GM12878 (cell line): Measurements from ENCODE around the gene SMG9. TPM values are rescaled to one million over a fixed set of nuclear protein-coding genes. Genes with fewer than 3 reads are reported as not detected.
A peak's percentile ranks its signal among the peaks of the same experiment; 100 is the strongest.

Experiments
- ASH2L ChIP-seq: fragments of 300-600, 200-600 bp; sonication (generic); IDR thresholded peaks from 2 replicates; pipeline ENCODE4 v1.6.1; 2017; ENCODE audit warnings: low read depth, mild to moderate bottlenecking, borderline replicate concordance
- BCL11A ChIP-seq: IDR thresholded peaks from 2 replicates; pipeline ENCODE4 v1.6.1; 2011; ENCODE audit warnings: low read depth, low read length
- BMI1 ChIP-seq: fragments of 450-650 bp; IDR thresholded peaks from 2 replicates; pipeline ENCODE4 v1.6.1; 2016; ENCODE audit warnings: mild to moderate bottlenecking, moderate library complexity, borderline replicate concordance
- CBFB ChIP-seq: IDR thresholded peaks from 2 replicates; pipeline ENCODE4 v1.6.1; 2016; ENCODE audit warnings: antibody characterized with exemption, low read depth
- CREM ChIP-seq: IDR thresholded peaks from 2 replicates; pipeline ENCODE4 v1.6.1; 2014; ENCODE audit warnings: antibody characterized with exemption, low read depth
- EP300 ChIP-seq, 2 experiments: fragments of 150-350 bp in 1 of 2; IDR thresholded peaks; 2 replicates each; pipeline ENCODE4 v1.6.1; 2011 to 2012; ENCODE audit warnings: low read depth in 2 of 2, low read length in 2 of 2, borderline replicate concordance in 1 of 2, improper control_type of control experiment in 1 of 2, inconsistent platforms in 1 of 2; ENCODE audit not compliant: control insufficient read depth in 1 of 2
- EZH2 ChIP-seq: IDR thresholded peaks from 2 replicates; pipeline ENCODE4 v1.6.1; 2012; ENCODE audit warnings: low read depth, mild to moderate bottlenecking, control low read depth, inconsistent platforms, low read length, borderline replicate concordance; ENCODE audit not compliant: control insufficient read depth
- FOXM1 ChIP-seq: IDR thresholded peaks from 2 replicates; pipeline ENCODE4 v1.6.1; 2012; ENCODE audit warnings: low read depth, mild to moderate bottlenecking, inconsistent platforms, low read length, moderate library complexity
- HDAC2 ChIP-seq: fragments of 200-600 bp; sonication (generic); IDR thresholded peaks from 2 replicates; pipeline ENCODE4 v1.6.1; 2017
- IKZF1 ChIP-seq: fragments of 450-650 bp; conservative IDR thresholded peaks from 2 replicates; pipeline ENCODE4 v1.6.1; 2017; ENCODE audit warnings: antibody characterized with exemption, mild to moderate bottlenecking
- IKZF2 ChIP-seq, 2 experiments: fragments of 450-650 bp; IDR thresholded peaks; 2 replicates each; pipeline ENCODE4 v1.6.1; 2017; ENCODE audit warnings: mild to moderate bottlenecking in 2 of 2, moderate library complexity in 2 of 2
- MEF2B ChIP-seq: fragments of 450-650 bp; IDR thresholded peaks from 2 replicates; pipeline ENCODE4 v1.6.1; 2018; ENCODE audit warnings: mild to moderate bottlenecking, moderate library complexity; ENCODE audit not compliant: partially characterized antibody, poor library complexity, severe bottlenecking
- NFIC ChIP-seq: IDR thresholded peaks from 2 replicates; pipeline ENCODE4 v1.6.1; 2012; ENCODE audit warnings: low read depth, mild to moderate bottlenecking, inconsistent platforms, low read length, moderate library complexity
- NFYB ChIP-seq: IDR thresholded peaks from 2 replicates; pipeline ENCODE4 v1.6.1; 2011; ENCODE audit warnings: low read depth, mild to moderate bottlenecking, low read length, improper control_type of control experiment, moderate library complexity; ENCODE audit not compliant: insufficient read depth
- NRF1 ChIP-seq: conservative IDR thresholded peaks from 2 replicates; pipeline ENCODE4 v1.6.1; 2011; ENCODE audit warnings: mild to moderate bottlenecking, low read depth, low read length, improper control_type of control experiment
- PAX5 ChIP-seq: IDR thresholded peaks from 2 replicates; pipeline ENCODE4 v1.6.1; 2011; ENCODE audit warnings: low read depth, low read length, borderline replicate concordance
- POU2F2 ChIP-seq: IDR thresholded peaks from 3 replicates; pipeline ENCODE4 v1.6.1; 2011; ENCODE audit warnings: low read depth, mild to moderate bottlenecking, low read length, borderline replicate concordance
- RFX5 ChIP-seq: IDR thresholded peaks from 2 replicates; pipeline ENCODE4 v1.6.1; 2011; ENCODE audit warnings: low read depth, low read length, improper control_type of control experiment
- SMC3 ChIP-seq: IDR thresholded peaks from 2 replicates; pipeline ENCODE4 v1.6.1; 2011; ENCODE audit warnings: low read length, improper control_type of control experiment, borderline replicate concordance
- SREBF2 ChIP-seq: IDR thresholded peaks from 2 replicates; pipeline ENCODE4 v1.6.1; 2012; ENCODE audit warnings: mild to moderate bottlenecking, low read length
- SRF ChIP-seq, 2 experiments: IDR thresholded peaks; 2 replicates each; pipeline ENCODE4 v1.6.1; 2011; ENCODE audit warnings: low read depth in 2 of 2, low read length in 2 of 2, mild to moderate bottlenecking in 1 of 2, moderate library complexity in 1 of 2
- TARDBP ChIP-seq: IDR thresholded peaks from 2 replicates; pipeline ENCODE4 v1.6.1; 2016; ENCODE audit warnings: borderline replicate concordance
- TCF7 ChIP-seq: IDR thresholded peaks from 2 replicates; pipeline ENCODE4 v1.6.1; 2014; ENCODE audit warnings: antibody characterized with exemption, borderline replicate concordance
- YY1 ChIP-seq: IDR thresholded peaks from 2 replicates; pipeline ENCODE4 v1.6.1; 2011; ENCODE audit warnings: low read depth, mild to moderate bottlenecking, low read length
- ZNF207 ChIP-seq: fragments of 450-650 bp; IDR thresholded peaks from 2 replicates; pipeline ENCODE4 v1.6.1; 2014; ENCODE audit warnings: antibody characterized with exemption, mild to moderate bottlenecking, borderline replicate concordance
- ZNF274 ChIP-seq: IDR thresholded peaks from one replicate; pipeline ENCODE4 v1.8.0; 2011; ENCODE audit not compliant: insufficient read length, insufficient read depth
- polyA plus RNA-seq, 11 experiments: library from polyadenylated mRNA; depleted of rRNA in 4 of 11; unstranded in 6 of 11; stranded (reverse) in 5 of 11; fragments of >200 nt; fragmentation: Nextera tagmentation in 4 of 11; fragmentation: Illumina TruSeq in 1 of 11; extraction: Ambion mirVana in 4 of 11; extraction: Trizol in 1 of 11; gene quantifications; 1 replicate in 1 of 11; 2 replicates in 10 of 11; pipeline versions ENCODE4 v1.2.1 to v1.2.3, GENCODE V29; 2011 to 2016; ENCODE audit warnings: inconsistent platforms in 2 of 11, missing spikeins in 2 of 11, low read depth in 1 of 11
- total RNA-seq, 4 experiments: library from RNA; depleted of rRNA in 3 of 4; stranded (reverse); fragments of >200 nt in 3 of 4; fragmentation: Illumina TruSeq in 1 of 4; extraction: Trizol in 1 of 4; gene quantifications; 2 replicates each; pipeline versions ENCODE4 v1.2.1 to v1.2.3, GENCODE V29; 2013 to 2021
- TF ChIP-seq, protein P1 (sequence below), 3 experiments: IDR thresholded peaks in 2 of 3; conservative IDR thresholded peaks in 1 of 3; 2 replicates each; pipeline ENCODE4 v1.5.1; 2011; ENCODE audit warnings: low read depth in 3 of 3, low read length in 3 of 3, mild to moderate bottlenecking in 3 of 3, control low read depth in 2 of 3, moderate library complexity in 2 of 3, inconsistent platforms in 1 of 3, mixed read lengths in 1 of 3; ENCODE audit not compliant: control insufficient read depth in 2 of 3, insufficient read depth in 1 of 3; ENCODE audit errors: extremely low read depth in 1 of 3
- TF ChIP-seq, protein P2 (sequence below): fragments of 450-650 bp; conservative IDR thresholded peaks from 2 replicates; pipeline ENCODE4 v1.6.1; 2017; ENCODE audit warnings: mild to moderate bottlenecking, moderate library complexity
- TF ChIP-seq, protein P3 (sequence below): fragments of 450-650 bp; IDR thresholded peaks from 2 replicates; pipeline ENCODE4 v1.6.1; 2016; ENCODE audit warnings: mild to moderate bottlenecking

The SMG9 gene
- total and polyA plus RNA-seq, 10 of the 15 experiments (the other 5 are each of a cell fraction or from before 2014, with no cell fraction given) = 0.69 to 52.2 (median 28.1) TPM

DNA sequence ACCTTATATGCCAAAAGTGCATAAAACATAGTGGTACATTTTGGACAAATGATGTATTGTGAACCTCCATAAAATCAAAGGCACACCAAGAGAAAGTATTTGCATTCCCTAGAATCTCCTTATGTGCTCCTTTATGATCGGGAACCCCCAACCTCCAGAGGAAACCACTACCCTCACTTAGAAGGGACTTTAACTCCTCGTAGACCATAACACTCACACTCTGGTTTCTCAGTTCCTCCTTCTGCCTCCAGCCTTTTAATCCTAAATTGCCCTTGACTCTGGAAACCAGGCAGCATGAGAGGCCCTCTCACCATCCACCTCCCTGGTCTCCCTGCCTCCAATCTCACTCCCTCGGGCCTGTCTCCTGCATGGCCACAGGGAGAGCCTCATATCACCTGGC, 35.8 kb upstream of the SMG9 start (continued):
- TF ChIP-seq CBFB = no peak
- no peak for TF ChIP-seq ZNF274
- no peak for TF ChIP-seq TARDBP
- TF ChIP-seq, protein P1, sequence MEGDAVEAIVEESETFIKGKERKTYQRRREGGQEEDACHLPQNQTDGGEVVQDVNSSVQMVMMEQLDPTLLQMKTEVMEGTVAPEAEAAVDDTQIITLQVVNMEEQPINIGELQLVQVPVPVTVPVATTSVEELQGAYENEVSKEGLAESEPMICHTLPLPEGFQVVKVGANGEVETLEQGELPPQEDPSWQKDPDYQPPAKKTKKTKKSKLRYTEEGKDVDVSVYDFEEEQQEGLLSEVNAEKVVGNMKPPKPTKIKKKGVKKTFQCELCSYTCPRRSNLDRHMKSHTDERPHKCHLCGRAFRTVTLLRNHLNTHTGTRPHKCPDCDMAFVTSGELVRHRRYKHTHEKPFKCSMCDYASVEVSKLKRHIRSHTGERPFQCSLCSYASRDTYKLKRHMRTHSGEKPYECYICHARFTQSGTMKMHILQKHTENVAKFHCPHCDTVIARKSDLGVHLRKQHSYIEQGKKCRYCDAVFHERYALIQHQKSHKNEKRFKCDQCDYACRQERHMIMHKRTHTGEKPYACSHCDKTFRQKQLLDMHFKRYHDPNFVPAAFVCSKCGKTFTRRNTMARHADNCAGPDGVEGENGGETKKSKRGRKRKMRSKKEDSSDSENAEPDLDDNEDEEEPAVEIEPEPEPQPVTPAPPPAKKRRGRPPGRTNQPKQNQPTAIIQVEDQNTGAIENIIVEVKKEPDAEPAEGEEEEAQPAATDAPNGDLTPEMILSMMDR (IDR thresholded peaks at IDR 0.05 in 2 of 3, conservative IDR thresholded peaks at IDR 0.05 in 1 of 3; ENCODE audit: control insufficient read depth in 2 of 3, extremely low read depth in 1 of 3, insufficient read depth in 1 of 3, low read depth in 3 of 3, low read length in 3 of 3) = no peak
- peak in 1 of 2 experiments; percentile 89; a peak in 3 of 4 replicates for TF ChIP-seq EP300 (IDR thresholded peaks at IDR 0.05; ENCODE audit: borderline replicate concordance in 1 of 2, control insufficient read depth in 1 of 2, low read depth in 2 of 2, low read length in 2 of 2)
- peak; percentile 18 for TF ChIP-seq MEF2B
- TF ChIP-seq SRF (IDR thresholded peaks at IDR 0.05; ENCODE audit: low read depth in 2 of 2, low read length in 2 of 2) = no peak
- TF ChIP-seq TCF7 = no peak
- TF ChIP-seq BMI1 = peak; percentile 67; the same call in 1 of the 2 replicates
- TF ChIP-seq PAX5 = peak; percentile 72
- TF ChIP-seq POU2F2 = peak; percentile 32; the same call in 1 of the 3 replicates
- TF ChIP-seq EZH2 = no peak
- TF ChIP-seq SREBF2 = no peak
- TF ChIP-seq NFYB = no peak
- TF ChIP-seq RFX5 = no peak
- no peak for TF ChIP-seq CREM
- TF ChIP-seq YY1 = no peak
- peak; percentile 98 to 99 for TF ChIP-seq IKZF2 (IDR thresholded peaks at IDR 0.05)
- TF ChIP-seq IKZF1 = peak; percentile 98
- TF ChIP-seq NRF1 = no peak
- TF ChIP-seq, protein P2, sequence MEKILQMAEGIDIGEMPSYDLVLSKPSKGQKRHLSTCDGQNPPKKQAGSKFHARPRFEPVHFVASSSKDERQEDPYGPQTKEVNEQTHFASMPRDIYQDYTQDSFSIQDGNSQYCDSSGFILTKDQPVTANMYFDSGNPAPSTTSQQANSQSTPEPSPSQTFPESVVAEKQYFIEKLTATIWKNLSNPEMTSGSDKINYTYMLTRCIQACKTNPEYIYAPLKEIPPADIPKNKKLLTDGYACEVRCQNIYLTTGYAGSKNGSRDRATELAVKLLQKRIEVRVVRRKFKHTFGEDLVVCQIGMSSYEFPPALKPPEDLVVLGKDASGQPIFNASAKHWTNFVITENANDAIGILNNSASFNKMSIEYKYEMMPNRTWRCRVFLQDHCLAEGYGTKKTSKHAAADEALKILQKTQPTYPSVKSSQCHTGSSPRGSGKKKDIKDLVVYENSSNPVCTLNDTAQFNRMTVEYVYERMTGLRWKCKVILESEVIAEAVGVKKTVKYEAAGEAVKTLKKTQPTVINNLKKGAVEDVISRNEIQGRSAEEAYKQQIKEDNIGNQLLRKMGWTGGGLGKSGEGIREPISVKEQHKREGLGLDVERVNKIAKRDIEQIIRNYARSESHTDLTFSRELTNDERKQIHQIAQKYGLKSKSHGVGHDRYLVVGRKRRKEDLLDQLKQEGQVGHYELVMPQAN = no peak
- TF ChIP-seq SMC3 = no peak
- TF ChIP-seq, protein P3, sequence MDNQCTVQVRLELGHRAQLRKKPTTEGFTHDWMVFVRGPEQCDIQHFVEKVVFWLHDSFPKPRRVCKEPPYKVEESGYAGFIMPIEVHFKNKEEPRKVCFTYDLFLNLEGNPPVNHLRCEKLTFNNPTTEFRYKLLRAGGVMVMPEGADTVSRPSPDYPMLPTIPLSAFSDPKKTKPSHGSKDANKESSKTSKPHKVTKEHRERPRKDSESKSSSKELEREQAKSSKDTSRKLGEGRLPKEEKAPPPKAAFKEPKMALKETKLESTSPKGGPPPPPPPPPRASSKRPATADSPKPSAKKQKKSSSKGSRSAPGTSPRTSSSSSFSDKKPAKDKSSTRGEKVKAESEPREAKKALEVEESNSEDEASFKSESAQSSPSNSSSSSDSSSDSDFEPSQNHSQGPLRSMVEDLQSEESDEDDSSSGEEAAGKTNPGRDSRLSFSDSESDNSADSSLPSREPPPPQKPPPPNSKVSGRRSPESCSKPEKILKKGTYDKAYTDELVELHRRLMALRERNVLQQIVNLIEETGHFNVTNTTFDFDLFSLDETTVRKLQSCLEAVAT = peak; percentile 61
- peak; percentile 64 for TF ChIP-seq NFIC
- no peak for TF ChIP-seq ASH2L
- 0 out of 2 replicates have a peak, but pooled peaks have one; percentile 34 for TF ChIP-seq FOXM1
- TF ChIP-seq BCL11A = peak; percentile 69
- TF ChIP-seq HDAC2 = no peak
- TF ChIP-seq ZNF207 = no peak
